Measurements from ENCODE around the gene RUVBL2. TPM values are rescaled to one million over a fixed set of nuclear protein-coding genes. Genes with fewer than 3 reads are reported as not detected.
"Not testable (repeated sequence)": the region's sequence is repeated elsewhere in the genome, so short reads cannot be mapped to it uniquely, and the experiment has no call there.

The RUVBL2 gene
- polyA plus RNA-seq, 1 donor = 55.3 TPM

DNA sequence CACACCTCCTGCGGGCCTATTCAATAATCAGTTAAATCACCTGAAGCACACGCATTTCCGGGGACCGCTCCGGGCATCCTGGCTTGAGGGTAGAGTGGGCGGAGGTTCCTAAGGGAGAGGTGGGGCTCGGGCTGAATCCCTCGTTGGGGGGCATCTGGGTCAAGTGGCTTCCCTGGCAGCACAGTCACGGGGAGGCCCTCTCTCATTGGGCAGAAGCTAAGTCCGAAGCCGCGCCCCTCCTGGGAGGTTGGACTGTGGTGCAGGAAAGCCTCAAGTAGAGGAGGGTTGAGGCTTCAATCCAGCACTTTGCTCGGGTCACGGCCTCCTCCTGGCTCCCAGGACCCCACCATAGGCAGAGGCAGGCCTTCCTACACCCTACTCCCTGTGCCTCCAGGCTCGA is 49.9 kb downstream of the RUVBL2 start, which contains the start of gene CGB5:
TSS of gene CGB5 (plus strand) at position 301 of the 400 bp plus-strand sequence. CDS start 362 bp downstream, outside the sequence.
- not testable (repeated sequence) for DNase-seq (ENCODE audit: low read depth)

DNA sequence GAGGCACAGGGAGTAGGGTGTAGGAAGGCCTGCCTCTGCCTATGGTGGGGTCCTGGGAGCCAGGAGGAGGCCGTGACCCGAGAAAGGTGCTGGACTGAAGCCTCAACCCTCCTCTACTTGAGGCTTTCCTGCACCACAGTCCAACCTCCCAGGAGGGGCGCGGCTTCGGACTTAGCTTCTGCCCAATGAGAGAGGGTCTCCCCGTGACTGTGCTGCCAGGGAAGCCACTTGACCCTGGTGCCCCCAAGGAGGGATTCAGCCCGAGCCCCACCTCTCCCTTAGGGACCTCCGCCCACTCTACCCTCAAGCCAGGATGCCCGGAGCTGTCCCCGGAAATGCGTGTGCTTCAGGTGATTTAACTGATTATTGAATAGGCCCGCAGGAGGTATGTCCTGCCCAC is 55.3 kb downstream of the RUVBL2 start, which contains the start of gene CGB8:
TSS of gene CGB8 (minus strand) at position 101 of the 400 bp plus-strand sequence. CDS start 372 bp downstream, outside the sequence.
- DNase-seq (ENCODE audit: low read depth) = not testable (repeated sequence)

DNA sequence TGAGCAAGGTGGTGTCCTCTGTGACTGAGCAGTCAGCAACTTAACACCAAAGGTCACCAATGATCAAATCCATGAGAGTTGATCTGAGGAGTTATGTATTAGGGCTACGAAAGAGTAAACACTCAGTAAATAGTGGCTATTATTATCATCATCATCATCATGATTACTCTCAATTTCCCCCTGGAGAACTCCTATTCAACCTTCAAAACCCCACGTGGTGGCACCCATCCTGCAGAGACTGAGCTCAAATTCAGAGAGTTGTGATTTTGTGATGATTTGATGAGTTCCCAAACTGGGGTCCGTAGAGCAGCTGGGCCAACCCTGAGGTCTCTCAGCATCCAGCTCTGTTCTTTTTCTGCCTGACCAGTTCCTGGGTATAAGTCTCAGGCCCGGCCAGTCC is 56.1 kb downstream of the RUVBL2 start:
- not testable (repeated sequence) for DNase-seq (ENCODE audit: low read depth)

DNA sequence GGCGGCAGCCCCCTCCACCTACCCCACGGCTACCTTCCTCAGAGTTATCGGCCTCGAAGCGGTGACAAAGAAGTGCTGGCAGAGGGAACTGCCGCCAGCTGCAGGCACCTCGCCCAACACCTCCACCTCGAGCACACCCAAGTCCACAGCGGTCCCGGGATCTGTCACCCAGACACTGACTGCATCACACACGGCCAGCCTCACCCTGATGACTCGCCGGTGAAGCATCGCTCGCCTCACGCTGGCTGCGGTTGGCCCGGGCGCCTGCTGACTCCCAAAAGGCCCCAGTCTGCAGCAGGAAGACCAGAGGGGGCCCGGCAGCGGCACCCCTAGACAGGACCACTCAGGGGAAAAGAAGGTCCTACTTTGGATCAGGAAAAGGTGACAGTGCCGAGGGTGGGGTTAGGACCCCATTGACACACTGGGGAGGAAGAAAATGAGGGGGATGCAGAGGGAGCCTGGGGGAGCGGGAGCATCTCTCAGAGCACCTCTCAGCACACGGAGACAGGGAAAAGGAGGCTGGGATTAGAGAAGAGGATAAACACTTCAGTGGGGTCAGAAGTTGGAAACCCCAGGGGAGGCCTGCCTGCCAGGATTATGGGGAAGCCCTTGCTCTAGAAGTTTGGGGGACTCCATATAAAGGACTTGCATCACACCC is 56.8 kb downstream of the RUVBL2 start:
- DNase-seq (ENCODE audit: low read depth) = not testable (repeated sequence)

DNA sequence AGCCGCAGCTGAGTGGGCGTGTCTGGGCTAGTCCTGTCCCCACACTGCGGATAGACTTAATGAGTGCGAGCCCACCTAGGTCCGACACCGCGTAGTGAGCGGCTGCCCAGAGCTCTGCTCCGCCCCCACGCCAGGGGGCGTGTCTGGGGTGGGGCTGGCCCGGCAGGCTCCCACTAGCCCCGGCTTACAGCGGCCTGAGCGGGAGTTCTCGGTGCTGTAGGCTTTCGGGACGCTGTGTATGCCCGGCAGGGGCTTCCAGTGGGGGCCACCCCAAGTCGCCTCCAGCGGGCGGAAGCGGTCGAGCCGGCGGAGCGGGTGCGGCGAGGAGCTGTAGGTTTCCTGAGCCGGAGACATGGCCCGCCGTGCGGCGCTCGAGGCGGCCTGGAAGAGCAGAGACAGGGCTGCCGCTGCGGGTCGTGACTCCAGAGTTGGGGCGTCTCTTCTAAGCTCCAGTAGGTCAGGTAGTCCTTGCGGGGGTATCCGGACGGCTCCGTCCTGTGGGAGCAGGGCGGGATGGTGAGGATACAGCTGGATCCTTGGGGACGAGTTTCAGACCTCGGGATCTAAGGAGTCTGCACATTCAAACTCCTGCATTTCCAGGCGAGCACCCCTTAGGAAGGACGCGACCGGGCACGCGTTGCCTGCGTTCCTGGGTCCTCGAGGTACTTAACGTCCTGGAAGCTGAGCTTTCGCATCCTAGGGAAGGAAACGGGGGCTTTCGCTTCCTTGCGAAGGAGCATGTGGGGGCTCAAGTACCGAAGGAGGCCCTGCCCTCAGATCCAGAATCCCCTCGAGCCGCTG is 62.6 kb downstream of the RUVBL2 start:
- DNase-seq (ENCODE audit: low read depth) = no peak

DNA sequence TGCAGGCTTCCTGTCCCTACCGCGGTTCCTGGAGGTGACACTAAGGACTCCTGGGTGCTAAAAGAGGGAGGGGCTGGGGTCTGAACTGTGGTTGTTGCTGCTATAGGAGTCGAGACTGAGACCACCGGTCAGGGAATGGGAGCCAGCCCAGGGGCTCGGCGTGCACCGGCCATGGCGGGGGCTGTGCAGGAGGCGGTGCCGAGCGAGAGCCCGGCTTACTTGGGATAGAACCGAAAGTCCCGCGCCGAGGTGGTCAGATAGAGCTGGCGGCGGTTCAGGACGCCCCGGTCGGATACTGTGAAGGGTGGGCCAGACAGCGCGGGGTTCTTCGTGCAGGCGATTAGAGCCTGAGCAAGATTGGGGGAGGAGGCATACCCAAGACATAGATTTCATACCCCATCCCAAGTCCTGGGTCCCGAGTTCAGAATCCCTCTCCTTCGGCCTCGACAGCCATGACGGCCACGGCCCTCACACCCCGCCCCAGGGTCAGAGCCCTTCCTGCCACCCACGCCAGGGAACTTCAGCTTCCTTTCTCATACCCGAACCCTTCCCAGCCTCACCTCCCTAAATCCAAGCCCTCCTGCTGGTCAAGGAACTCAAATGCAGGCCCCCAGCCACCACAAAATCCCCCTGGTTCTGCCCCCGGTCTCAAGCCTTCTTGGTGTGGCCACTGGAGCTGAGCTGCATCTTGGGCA is 63.4 kb downstream of the RUVBL2 start:
- DNase-seq (ENCODE audit: low read depth) = not testable (repeated sequence)

DNA sequence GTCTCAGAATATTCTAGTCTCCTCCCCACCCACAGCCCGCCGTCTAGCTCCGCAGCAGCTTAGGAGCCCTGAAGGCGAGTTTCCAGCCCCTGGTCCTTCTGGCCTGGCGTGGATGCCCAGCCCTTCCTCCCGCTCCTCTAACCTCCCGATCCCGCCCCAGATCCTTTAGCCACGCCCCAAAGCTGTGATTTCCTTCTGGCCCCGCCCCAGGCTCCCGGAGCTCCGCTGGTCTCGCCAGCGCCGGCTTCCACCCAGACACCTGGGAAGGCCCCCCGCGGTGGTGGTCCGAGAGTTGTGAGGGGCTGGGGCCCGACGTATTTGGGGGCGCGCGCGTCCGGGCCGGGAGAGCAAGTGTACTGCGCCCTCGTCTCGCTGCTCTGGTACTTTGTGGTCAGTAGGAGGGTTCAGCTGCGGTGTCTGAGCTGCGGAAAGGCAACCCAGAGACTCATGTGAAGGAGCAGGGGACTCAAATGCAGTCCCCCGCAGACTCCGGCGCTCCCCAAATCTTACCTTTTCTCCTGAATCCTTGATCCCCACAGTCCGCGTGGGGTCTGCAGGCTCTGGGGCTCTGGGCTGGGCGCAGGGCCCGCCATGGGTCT is 64.0 kb downstream of the RUVBL2 start, which contains the start of gene CGB7:
TSS of gene CGB7 (minus strand) at position 114 of the 599 bp plus-strand sequence. CDS start 2,374 bp downstream, outside the sequence.
- no peak for DNase-seq (ENCODE audit: low read depth)

DNA sequence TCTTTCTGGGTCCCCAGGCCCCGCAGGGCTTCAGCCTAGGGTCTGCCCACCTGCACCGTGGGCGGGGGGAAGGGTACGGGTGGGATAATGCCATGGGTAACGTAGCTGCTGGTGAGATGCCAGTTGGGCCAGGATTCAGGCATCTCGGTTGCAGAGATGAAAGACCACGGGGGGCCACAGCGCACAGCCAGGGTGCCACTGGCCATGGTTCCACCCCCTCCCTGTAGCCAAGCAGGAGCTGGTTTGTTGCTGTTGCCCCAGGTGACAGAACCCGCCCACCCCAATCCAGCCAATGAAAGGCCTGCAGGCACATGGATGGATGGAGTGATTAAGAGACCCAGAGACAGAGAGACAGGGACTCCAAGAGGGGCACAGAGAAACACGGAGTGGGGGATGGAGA is 64.9 kb downstream of the RUVBL2 start:
- no peak for DNase-seq (ENCODE audit: low read depth)

DNA sequence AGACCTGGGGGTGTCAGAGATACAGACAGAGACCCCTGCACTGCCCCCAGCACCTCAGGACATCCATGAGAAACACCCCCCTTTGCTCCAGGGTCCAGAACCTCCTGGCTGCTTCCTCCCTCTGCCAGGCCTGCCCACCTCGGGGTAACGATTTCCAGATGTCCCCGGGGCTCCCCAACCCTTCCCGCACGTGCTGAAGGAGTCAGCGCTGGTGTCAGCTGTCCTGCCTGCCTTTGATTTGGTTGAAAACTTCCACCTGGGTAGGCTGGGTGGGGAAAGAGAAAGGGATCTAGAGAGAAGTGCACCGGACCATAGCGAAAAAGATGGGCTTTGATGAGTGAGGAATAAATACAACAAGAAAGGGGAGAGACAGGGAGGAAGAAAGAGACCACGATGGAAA is 65.4 kb downstream of the RUVBL2 start:
- DNase-seq (ENCODE audit: low read depth) = no peak

DNA sequence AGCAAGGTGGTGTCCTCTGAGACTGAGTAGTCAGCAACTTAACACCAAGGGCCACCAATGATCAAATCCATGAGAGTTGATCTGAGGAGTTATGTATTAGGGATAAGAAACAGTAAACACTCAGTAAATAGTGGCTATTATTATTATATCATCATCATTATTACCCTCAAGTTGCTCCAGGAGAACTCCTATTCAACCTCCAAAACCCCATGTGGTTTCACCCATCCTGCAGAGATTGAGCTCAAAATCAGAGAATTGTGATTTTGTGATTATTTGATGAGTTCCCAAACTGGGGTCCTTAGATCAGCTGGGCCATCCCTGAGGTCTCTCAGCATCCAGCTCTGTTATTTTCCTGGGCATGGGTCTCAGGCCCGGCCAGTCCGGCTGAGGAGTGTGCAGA is 67.3 kb downstream of the RUVBL2 start:
- DNase-seq (ENCODE audit: low read depth) = no peak

DNA sequence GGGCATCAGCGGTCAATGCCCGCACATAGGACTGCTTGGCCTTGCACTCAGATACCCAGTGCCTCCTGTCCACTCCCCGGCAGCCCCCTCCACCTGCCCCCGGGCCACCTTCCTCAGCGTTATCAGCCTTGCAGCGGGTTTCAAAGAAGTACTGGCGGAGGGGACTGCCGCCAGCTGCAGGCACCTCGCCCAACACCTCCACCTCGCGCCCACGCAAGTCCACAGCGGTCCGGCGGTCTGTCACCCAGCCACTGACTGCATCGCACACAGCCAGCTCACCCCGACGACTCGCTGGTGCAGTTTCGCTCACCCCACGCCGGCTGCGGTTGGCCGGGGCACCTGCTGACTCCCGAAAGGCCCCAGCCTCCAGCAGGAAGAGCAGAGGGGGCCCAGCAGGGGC is 67.8 kb downstream of the RUVBL2 start:
- no peak for DNase-seq (ENCODE audit: low read depth)

DNA sequence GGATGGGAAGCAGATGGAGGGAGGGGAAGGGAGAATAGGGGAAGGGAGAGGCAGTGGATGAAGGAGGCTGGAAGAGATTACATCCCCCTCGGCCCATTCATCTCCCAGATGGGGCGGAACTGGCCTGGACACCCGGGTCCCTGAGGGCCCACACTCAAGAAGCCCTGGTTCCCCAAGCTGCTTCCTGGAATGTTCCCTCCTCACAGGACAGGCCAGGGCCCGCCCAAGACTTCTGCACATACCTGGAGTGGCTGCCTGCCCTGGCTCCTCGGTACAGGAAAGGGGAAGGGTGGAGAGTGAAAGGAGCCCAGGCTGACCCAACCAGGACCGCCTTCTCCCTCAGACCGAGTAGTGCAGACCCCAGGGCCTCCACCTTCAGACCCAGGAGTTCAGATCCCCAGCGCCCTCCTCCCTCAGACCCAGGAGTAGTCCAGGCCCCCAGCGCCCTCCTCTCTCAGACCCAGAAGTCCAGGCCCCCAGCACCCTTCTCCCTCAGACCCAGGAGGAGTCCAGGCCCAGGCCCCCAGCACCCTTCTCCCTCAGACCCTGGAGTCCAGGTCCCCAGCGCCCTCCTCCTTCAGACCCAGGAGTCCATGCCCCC is 70.4 kb downstream of the RUVBL2 start:
- DNase-seq (ENCODE audit: low read depth) = no peak

DNA sequence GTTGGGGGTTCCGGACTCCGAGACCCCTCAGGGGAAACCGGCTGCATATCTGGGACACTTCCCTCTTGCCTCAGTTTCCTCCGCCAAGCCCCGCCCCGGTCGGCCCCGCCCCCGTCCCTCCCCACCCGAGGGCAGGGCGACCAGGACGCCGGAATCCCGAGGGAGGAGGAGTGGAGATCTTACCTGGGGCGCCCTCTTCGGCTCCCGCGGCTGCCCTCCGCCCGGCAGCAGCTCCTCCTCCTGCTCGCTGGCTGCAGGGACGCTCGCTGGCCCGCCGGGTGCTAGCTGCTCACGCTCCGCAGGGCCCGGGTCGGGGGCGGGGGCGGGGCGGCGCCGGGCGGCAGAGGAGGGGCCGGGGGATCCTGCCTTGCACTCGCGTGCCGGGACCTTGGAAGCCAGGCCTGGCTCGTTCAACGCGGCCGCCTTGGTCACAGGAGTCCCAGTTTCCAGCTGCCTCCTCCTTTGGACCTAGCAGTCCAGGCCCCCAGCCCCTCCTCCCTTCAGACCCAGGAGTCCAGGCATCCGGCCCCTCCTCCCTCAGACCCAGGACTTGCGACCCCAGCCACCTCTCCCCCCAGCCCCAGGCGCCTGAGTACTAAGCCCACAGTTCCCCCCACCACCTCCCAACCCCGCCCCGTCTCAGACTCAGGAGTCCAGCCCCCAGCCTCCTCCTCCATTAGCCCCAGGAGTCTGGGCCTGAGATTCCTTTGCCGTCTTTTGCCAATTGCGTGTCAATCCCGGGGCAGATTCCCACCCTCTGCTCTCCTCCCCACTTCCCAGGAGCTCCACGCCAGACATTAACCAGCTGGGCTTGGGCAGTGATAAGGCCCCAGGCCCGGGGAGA is 71.3 kb downstream of the RUVBL2 start, which contains the start of gene NTF4:
TSS of gene NTF4 (minus strand) at position 51 of the 844 bp plus-strand sequence. CDS start 2,821 bp downstream, outside the sequence.
- DNase-seq (ENCODE audit: low read depth) = no peak

Other genes starting within 250 kb of the RUVBL2 start
- gene IZUMO1, start 247.0 kb upstream of the RUVBL2 start, polyA plus RNA-seq (ENCODE audit: insufficient read length) = 2.0 TPM
- 1.1 TPM for gene FUT1, start 241.2 kb upstream of the RUVBL2 start, polyA plus RNA-seq (ENCODE audit: insufficient read length)
- not detected for gene FGF21, start 238.4 kb upstream of the RUVBL2 start, polyA plus RNA-seq (ENCODE audit: insufficient read length)
- gene BCAT2, start 182.9 kb upstream of the RUVBL2 start, polyA plus RNA-seq (ENCODE audit: insufficient read length) = 25.6 TPM
- 3.1 TPM for gene HSD17B14, start 157.4 kb upstream of the RUVBL2 start, polyA plus RNA-seq (ENCODE audit: insufficient read length)
- gene PLEKHA4, start 125.3 kb upstream of the RUVBL2 start, polyA plus RNA-seq (ENCODE audit: insufficient read length) = 28.0 TPM
- gene PPP1R15A, start 121.5 kb upstream of the RUVBL2 start, polyA plus RNA-seq (ENCODE audit: insufficient read length) = 45.9 TPM
- gene TULP2, start 95.1 kb upstream of the RUVBL2 start, polyA plus RNA-seq (ENCODE audit: insufficient read length) = not detected
- 152 TPM for gene NUCB1, start 93.6 kb upstream of the RUVBL2 start, polyA plus RNA-seq (ENCODE audit: insufficient read length)
- gene DHDH, start 60.2 kb upstream of the RUVBL2 start, polyA plus RNA-seq (ENCODE audit: insufficient read length) = 0.54 TPM
- 40.7 TPM for gene BAX, start 39.0 kb upstream of the RUVBL2 start, polyA plus RNA-seq (ENCODE audit: insufficient read length)
- 520 TPM for gene FTL, start 28.6 kb upstream of the RUVBL2 start, polyA plus RNA-seq (ENCODE audit: insufficient read length)
- 89.0 TPM for gene GYS1, start 578 bp upstream of the RUVBL2 start, polyA plus RNA-seq (ENCODE audit: insufficient read length)
- gene LHB, start 23.2 kb downstream of the RUVBL2 start, polyA plus RNA-seq (ENCODE audit: insufficient read length) = not detected
- gene CGB3, start 30.4 kb downstream of the RUVBL2 start, polyA plus RNA-seq (ENCODE audit: insufficient read length) = not detected
- not detected for gene CGB2, start 38.0 kb downstream of the RUVBL2 start, polyA plus RNA-seq (ENCODE audit: insufficient read length)
- not detected for gene CGB1, start 43.0 kb downstream of the RUVBL2 start, polyA plus RNA-seq (ENCODE audit: insufficient read length)
- gene CGB5, start 50.0 kb downstream of the RUVBL2 start, polyA plus RNA-seq (ENCODE audit: insufficient read length) = not detected
- not detected for gene CGB8, start 55.2 kb downstream of the RUVBL2 start, polyA plus RNA-seq (ENCODE audit: insufficient read length)
- 1.5 TPM for gene CGB7, start 63.9 kb downstream of the RUVBL2 start, polyA plus RNA-seq (ENCODE audit: insufficient read length)
- 6.5 TPM for gene NTF4, start 70.9 kb downstream of the RUVBL2 start, polyA plus RNA-seq (ENCODE audit: insufficient read length)
- gene KCNA7, start 78.8 kb downstream of the RUVBL2 start, polyA plus RNA-seq (ENCODE audit: insufficient read length) = 10.4 TPM
- gene SNRNP70, start 91.6 kb downstream of the RUVBL2 start, polyA plus RNA-seq (ENCODE audit: insufficient read length) = 218 TPM
- 16.1 TPM for gene LIN7B, start 120.5 kb downstream of the RUVBL2 start, polyA plus RNA-seq (ENCODE audit: insufficient read length)
- gene C19orf73, start 125.3 kb downstream of the RUVBL2 start, polyA plus RNA-seq (ENCODE audit: insufficient read length) = 0.33 TPM
- gene PPFIA3, start 125.7 kb downstream of the RUVBL2 start, polyA plus RNA-seq (ENCODE audit: insufficient read length) = 7.8 TPM
- 178 TPM for gene HRC, start 161.5 kb downstream of the RUVBL2 start, polyA plus RNA-seq (ENCODE audit: insufficient read length)
- gene TRPM4, start 163.9 kb downstream of the RUVBL2 start, polyA plus RNA-seq (ENCODE audit: insufficient read length) = 32.7 TPM